NCI-H2227 treated with DMSO at 0.1 percent for 48 hours (cell line): ENCODE data around the gene PGBD5.

Experiments
- DNase-seq: peaks from one replicate; lab custom pipeline; 2025; lab: John Stamatoyannopoulos, UW

Gene PGBD5

GRCh38 chr1:230278871-230279582 is 147.1 kb downstream of the PGBD5 start:
- DNase-seq = no peak

GRCh38 chr1:230278376-230278775 is 147.8 kb downstream of the PGBD5 start:
- DNase-seq = no peak

- DNase-seq = peak; percentile 48
Measured at GRCh38 chr1:230277201-230278025, 148.7 kb downstream of the PGBD5 start.

DNA sequence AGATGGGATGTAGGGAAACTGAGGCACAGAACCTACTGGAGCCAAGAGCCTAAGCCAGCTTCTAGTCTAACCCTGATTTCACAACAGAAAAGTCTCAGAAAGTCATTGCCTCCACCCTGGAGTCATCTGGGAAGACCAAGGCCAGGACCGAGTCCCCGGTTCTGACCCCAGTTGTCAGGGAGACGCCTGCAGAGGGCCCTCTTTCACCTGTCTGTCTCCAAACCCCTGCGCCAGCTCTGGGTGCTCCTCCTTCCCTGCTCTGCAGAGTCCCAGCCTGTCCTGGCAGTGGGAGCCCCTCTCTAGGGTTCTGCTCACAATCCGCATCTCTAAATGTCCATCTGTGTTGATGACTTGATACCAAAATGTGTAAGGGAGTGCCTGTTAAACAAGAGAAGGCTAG is 149.7 kb downstream of the PGBD5 start:
- no peak for DNase-seq

DNA sequence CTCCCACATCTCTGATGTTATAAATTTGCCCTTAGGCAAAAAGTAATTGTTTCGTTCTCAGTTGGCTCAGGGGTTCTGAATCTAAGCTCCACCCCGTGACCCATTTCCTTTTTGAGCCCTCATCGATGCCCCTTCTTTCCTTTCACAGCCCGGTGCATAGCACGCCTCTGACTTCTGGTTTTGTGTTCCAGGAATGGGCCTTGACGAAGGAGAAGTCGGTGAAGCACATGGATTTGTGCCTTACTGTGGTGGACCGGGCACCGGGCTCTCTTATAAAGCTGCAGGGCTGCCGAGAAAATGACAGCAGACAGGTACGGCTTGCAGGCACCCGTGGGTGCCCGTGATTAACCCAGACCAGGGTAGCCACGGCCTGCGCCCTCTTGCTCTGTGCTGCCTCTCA is 151.9 kb downstream of the PGBD5 start:
- DNase-seq = no peak

DNA sequence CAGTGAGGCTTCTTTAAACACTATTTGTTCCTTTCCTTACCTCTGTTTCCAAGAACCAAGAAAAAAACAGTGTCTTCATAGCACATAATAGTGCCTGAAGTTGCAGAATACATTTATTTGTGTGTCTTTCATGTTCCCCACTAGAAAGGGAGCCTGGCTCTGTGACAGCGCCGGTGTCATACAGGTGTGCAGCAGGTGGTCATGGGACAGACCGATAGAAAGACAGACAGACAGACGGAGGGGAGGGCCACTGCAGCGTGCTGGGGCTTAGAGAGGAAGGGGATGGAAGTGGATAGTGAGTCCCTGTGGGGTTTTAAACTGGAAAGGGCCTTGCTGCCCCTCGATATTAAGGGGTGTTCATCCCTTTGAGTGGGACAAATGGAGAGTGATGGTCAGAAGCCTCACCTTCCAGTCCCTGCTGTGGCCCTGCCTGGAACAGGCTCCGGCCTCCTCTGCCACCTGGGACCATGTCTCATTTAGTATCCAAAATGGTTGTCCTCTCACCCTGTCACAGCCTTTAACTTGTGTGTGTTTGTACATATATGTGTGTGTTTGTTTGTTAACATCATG is 152.9 kb downstream of the PGBD5 start:
- no peak for DNase-seq

- DNase-seq = no peak
Measured at GRCh38 chr1:230272557-230272956, 153.6 kb downstream of the PGBD5 start.

DNA sequence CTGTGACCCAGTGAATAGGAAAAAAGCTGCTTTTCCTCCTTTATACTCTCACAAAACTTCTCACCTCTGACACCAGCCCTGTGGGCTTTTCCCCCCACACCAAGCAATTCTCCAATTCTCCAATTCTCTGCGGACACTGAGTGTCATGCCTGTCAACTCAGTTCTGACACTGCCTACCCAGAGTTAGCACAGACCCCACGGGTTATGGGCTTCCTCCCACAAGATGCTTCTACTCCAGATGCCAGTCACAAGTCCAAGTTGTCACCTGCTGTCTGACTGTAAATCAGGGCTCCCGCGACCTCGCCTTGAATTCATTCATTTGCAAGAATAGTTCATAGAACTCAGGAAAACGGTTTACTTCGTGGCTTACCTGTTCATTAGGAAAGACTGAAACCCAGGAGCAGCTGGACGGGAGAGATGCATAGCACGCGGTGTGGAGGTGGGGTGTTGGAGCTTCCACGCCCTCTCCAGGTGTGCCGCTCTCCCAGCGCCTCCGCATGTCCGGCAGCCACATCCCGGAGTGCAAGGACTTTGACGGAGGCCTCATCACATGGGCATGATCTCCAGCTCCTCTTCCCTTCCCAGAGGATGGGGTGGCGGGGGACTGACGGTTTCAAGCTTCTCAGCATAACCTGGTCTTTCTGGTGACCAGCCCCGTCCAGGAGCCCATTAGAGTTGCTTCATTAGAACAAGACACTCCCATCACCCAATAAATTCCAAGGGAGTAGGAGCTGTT is 154.7 kb downstream of the PGBD5 start:
- DNase-seq = no peak

- DNase-seq = no peak
Measured at GRCh38 chr1:230270559-230271281, 155.4 kb downstream of the PGBD5 start.

DNA sequence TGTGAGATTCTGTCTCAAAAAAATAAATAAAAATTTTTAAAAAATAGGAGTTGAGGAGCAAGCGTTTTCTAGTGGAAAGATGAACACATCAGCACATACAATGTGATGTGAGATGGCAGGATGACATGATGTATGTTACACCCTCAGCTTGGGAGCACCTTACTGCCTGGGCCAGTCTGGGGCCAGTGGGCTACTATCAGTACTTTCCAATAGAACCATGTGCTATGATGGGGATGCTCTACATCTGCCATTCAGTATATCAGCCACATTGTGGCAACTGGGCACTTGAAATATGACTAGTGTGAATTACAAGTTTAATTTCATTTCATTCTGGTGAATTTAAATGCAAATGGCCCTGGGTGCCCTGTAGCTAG is 156.0 kb downstream of the PGBD5 start:
- DNase-seq = no peak

DNA sequence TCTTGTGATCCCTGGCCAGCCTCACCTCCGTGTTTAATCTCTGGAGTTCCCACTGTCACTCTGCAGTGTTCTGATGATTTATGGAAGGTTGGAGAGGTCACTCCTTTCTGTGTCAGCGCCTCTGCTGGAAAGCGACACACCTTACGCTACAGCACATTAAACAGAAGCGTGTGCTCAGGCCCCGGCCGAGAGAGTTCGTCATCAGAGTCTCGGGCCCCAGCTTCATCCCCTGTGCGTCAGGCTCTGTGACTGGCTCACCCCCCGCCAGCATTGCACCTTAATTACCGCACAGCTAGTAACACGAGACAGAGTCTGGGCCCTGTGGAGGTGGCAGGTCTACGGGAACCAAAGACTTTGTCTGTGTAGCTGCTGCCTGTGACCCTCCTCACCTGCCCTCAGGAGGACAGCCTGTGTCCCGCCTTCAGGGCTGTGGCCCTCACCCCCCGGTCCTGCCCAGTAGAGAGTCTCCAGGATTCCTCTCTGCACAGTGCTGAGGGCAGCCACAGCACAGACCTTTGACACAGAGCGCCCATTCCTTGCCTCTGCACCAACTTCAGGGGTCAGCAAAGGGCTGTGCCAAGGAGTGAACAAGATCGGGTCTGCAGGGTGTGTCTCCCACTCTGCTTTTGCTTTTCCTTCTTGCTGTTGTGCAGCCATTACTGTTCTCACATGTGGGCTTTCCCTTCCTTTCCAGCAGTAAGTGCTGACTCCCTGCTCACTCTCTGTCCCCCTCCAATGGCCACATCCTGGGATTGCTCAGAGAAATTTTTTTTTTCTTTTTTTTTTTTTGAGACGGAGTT is 157.6 kb downstream of the PGBD5 start:
- peak; percentile 71 for DNase-seq

GRCh38 chr1:230267338-230268065 is 158.6 kb downstream of the PGBD5 start:
- DNase-seq = no peak

DNA sequence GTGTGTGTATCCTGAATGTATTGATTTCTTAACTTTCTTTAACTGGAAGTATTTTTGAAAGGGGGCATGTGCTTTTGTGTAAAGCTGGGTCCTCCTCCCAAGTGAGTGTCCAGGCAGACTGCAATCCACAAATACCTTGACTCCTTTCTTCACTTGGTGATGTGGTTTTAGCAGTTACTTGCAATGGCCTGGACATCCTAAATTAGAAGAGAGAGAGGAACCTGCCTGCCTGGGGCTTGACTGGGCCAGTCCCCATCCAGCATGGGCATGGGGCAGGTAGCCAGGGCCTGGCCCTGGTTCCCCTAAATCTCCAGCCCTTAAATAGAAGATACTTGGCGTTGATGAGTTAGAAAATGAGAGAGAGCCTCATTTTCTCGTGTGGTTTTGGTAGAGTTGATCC is 159.7 kb downstream of the PGBD5 start:
- DNase-seq = no peak

DNA sequence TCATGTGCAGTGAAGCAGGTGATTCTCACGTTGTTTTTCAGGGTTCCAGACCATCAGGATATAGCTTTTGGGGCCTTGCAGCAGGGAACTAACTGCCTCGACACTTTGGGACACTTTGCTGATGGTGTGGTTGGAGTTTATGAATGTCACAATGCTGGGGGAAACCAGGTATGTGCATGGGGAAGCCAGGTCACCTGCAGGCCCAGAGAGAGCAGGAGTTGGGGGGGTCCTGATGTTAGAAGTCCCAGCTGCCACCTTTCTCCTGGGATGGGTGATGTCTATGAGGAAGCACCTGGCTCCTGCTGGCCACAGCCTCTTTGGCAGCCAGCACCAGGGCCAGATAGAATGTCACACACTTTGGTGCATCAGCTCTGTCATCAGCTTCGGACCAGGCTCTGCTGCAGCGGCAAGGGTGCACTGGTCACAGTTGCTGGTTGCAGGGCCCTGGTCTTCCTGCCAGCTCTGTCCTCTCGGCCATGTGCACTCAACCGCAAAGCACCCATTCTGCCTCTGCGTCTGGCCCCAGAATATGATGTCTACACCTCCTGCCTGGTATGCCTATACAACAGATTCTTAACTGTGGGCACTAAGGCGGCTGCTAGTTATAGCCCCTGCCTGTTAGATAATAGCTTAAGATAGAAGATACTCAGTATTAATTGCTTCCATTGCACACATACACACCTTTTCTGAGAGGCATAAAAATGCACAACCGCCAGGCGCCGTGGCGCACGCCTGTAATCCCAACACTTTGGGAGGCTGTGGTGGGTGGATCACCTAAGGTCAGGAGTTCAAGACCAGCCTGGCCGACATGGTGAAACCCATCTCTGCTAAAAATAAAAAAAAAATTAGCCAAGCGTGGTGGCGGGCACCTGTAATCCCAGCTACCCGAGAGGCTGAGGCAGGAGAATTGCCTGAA is 160.7 kb downstream of the PGBD5 start:
- no peak for DNase-seq
